GM18867 (cell line): ENCODE results near the gene S100A1.
A peak's percentile ranks its signal among the peaks of the same experiment; 100 is the strongest.
"Not testable (repeated sequence)": the region's sequence is repeated elsewhere in the genome, so short reads cannot be mapped to it uniquely, and the experiment has no call there.

ENCODE experiments used
- ATAC-seq: cut with Tn5 transposase; IDR thresholded peaks from one replicate; pipeline ENCODE4 v1.9.1; 2021; ENCODE audit warnings: mild to moderate bottlenecking, moderate library complexity; ENCODE audit not compliant: unreplicated experiment

The S100A1 gene

GRCh38 chr1:153629343-153629665 lies 1.1 kb downstream of the S100A1 start:
- no peak for ATAC-seq

- no peak for ATAC-seq
These were observed 1.7 kb downstream of the S100A1 start for GRCh38 chr1:153629971-153630370.

GRCh38 chr1:153630384-153630783 lies 2.1 kb downstream of the S100A1 start:
- ATAC-seq, result no peak

GRCh38 chr1:153631047-153632022 lies 3.1 kb downstream of the S100A1 start:
- ATAC-seq, result no peak

- ATAC-seq, result peak; percentile 7
These were observed 5.0 kb downstream of the S100A1 start for GRCh38 chr1:153633161-153633753.

- peak; percentile 85 for ATAC-seq
These were observed 5.8 kb downstream of the S100A1 start, which contains the start of gene CHTOP for GRCh38 chr1:153633754-153634665. Gene CHTOP (plus strand): TSS chr1:153634066. CDS start chr1:153636589, 2,523 bp downstream.

- no peak for ATAC-seq
These were observed 7.6 kb downstream of the S100A1 start for GRCh38 chr1:153635872-153636271.

GRCh38 chr1:153636312-153636711 lies 8.1 kb downstream of the S100A1 start:
- ATAC-seq, result no peak

- ATAC-seq, result no peak
These were observed 10.0 kb downstream of the S100A1 start for GRCh38 chr1:153638261-153638660.

GRCh38 chr1:153639280-153639679 lies 11.0 kb downstream of the S100A1 start:
- no peak for ATAC-seq

GRCh38 chr1:153640213-153640612 lies 12.0 kb downstream of the S100A1 start:
- not testable (repeated sequence) for ATAC-seq

- ATAC-seq, result no peak
These were observed 12.6 kb downstream of the S100A1 start for GRCh38 chr1:153640861-153641260.

GRCh38 chr1:153642161-153642560 lies 13.9 kb downstream of the S100A1 start:
- ATAC-seq, result no peak

- ATAC-seq, result no peak
These were observed 14.9 kb downstream of the S100A1 start for GRCh38 chr1:153643100-153643499.

- ATAC-seq, result no peak
These were observed 15.6 kb downstream of the S100A1 start for GRCh38 chr1:153643816-153644215.

GRCh38 chr1:153646672-153647345 lies 18.6 kb downstream of the S100A1 start:
- ATAC-seq, result no peak

- no peak for ATAC-seq
These were observed 19.1 kb downstream of the S100A1 start for GRCh38 chr1:153647346-153647714.

- ATAC-seq, result no peak
These were observed 19.9 kb downstream of the S100A1 start for GRCh38 chr1:153648000-153648643.

GRCh38 chr1:153649137-153649862 lies 21.1 kb downstream of the S100A1 start:
- ATAC-seq, result no peak

- no peak for ATAC-seq
These were observed 21.6 kb downstream of the S100A1 start for GRCh38 chr1:153649863-153650235.
